Stimulated activated CD4-positive, alpha-beta T cell treated with anti-CD3 and anti-CD28 coated beads, Interleukin-1b, Interleukin-23, amount 100 ng/mL, for 48 hours (primary cell): ENCODE measurements around the gene NDUFAF3.

Source experiments
- DNase-seq: peaks from one replicate; pipeline ENCODE4 v3.0.0-alpha.2; 2020

NDUFAF3 gene

DNA sequence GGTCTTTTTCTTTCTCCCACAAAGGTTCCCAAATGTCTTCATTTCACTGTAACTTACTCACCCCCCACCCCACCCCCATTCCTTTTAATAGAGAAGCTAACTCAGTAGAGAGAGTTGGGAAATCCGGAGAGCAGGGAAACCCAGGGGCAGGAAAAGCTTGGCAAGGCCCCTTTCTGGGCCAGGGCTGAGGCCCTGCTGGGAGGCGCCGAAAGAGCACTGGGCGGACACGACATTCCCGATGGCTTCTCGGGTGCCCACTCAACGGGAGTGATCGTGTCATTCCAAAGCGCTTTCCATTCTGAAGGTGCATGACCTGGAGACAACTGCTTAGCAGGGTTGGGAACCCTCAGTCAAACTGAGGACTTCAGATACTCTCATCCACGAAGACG, 2.0 kb upstream of the NDUFAF3 start:
- DNase-seq: no peak

DNA sequence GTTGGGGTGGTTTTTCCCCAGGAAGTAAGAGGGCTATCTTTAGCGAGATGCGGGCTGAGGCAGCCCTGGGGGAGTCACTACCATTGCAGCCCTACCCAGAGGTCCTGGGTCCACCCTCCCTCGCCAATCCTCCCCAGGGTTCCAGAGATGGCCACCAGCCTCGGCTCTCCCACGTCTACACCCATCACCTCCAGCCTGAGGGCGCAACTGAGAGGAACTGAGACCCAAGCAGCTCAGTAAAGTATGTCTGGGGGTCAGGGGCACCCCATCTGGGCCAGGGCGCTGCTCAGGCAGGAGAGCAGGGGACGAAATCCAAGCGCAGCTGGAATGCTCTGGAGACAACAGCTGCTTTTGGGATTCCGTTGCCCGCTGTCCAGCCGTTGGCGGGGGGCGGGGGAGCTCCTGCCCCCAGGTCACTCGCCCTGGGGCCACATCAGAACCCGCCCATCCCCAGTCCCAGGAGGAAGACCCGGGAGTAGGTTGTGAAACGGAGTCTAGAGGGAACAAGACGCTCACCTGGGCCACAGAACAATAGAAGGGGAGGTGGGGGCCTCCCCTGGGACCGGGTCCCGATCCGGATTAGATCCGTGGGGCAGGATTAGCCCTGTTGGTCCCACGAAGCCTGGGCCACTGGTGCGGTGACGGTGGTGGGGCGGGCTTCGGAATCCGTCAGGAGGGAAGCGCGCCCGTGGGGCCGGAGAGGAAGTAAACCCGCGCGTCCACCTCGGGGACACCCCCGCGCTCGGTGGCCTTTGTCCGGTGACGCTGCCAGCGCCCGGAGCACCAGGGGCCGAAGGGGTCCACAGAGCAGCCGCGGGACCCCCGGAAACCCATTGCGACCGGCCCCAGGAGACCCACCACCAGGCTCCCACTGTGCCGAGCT, 1.4 kb upstream of the NDUFAF3 start:
- peak; percentile 34 for DNase-seq

DNA sequence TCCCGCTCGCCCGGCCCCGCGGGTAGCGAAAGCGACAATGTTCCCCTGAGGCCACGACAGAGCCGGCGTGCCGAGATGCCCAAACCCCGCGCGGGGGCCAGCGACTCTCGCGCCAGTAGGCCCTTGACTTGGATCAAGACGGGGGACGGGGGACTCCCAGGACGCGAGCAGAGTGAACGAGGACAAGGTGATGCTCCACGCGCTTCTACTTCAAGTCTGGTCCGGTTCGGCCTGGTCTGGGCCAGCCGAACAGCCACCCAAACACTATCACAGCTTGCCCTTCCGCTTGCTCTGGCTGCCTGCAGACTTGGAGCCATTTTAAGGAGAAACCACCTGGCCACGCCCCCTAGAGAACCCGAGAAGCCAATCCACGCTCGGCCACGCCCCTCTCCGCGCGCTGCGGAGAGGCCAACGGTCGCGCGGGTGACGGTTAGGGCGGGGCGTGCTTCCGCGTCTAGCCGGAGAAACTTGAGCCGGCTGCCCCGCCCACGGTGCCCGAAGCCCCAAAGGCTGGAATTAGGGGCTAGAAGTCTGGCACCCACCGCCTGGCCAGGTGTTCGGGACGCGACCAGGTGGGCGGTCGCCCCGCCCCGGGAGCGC, 608 bp upstream of the NDUFAF3 start:
- DNase-seq: peak; percentile 97

DNA sequence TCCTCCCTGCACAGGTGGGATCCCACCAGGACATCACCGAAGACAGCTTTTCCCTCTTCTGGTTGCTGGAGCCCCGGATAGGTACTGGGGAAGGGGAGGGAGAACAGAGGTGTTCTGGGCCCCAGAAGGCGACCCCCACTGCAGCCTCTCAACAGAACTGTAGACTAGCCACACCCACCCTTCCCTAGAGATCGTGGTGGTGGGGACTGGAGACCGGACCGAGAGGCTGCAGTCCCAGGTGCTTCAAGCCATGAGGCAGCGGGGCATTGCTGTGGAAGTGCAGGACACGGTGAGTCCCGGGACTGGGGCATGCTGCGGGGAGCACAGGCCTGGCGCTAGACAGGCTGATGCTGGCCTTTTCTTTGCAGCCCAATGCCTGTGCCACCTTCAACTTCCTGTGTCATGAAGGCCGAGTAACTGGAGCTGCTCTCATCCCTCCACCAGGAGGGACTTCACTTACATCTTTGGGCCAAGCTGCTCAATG, 809 bp downstream of the NDUFAF3 start:
- peak; percentile 34 for DNase-seq

DNA sequence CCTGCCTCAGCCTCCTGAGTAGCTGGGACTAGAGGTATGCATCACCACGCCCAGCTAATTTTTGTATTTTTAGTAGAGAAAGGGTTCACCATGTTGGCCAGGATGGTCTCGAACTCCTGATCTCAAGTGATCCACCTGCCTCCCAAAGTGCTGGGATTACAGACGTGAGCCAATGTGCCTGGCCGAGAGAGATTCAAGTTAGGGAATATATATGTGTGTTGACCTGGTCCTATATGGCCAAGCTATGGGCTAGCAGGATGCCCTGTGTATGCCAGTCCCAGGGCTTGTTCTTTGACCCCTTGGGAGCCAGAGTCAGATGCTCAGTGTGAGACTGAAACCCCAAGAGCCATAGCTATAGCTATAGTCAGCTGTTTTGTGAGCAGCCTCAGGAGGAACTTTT, 1.9 kb downstream of the NDUFAF3 start:
- no peak for DNase-seq

DNA sequence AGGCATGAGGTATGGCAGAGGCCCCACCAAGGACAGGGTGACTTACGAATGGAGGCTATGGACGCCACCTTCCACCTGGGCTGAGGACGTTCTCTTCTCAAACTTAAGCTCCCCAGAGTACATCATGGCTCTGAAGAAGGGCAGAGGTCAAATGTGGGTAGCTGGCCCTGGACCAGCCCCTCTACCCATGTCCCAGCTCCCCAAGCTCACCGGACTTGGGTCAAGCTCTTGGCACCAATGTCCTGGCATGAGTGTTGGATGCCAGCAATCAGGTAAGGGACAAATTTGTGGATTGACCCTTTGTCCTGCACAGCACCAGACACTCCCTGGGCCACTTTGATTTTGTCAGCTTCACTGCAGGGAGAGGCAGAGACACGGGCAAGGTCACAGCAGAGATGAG, 2.5 kb downstream of the NDUFAF3 start:
- DNase-seq: no peak

DNA sequence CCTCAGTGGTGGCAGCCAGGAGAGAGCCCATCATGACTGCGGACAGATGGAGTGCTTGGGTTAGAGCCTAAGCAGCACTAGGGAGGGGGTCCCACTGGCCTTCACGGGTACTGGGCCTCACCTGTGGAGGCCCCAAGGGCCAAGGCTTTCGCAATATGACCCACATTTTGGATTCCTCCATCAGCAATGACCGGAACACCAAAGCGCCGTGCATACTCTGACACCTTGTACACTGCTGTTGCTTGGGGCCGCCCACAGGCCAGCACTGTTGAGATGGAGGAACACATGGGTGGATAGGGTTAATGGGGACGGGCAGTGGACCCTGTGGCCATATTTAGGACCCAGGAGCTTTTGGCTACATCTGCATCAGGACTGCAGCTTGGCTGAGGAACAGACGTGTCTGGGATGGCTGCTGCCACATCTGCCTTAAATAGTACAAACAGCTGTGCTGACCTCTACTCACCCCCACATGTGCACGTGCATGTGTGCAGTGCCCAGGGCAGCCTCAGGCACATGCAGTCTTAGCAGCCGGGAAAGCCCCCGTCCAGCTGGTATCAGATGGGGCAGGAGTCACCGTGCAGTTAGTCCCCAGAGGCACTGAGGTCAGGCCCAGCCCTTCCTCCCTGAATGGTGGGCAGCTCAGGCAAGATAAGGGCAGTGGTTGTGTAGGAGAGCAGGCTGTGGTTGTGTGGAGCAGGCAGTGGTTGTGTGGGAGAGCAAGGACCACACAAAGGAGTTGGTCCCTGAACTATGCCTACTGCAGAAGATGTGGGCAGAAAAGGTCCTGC, 3.3 kb downstream of the NDUFAF3 start:
- DNase-seq: no peak

DNA sequence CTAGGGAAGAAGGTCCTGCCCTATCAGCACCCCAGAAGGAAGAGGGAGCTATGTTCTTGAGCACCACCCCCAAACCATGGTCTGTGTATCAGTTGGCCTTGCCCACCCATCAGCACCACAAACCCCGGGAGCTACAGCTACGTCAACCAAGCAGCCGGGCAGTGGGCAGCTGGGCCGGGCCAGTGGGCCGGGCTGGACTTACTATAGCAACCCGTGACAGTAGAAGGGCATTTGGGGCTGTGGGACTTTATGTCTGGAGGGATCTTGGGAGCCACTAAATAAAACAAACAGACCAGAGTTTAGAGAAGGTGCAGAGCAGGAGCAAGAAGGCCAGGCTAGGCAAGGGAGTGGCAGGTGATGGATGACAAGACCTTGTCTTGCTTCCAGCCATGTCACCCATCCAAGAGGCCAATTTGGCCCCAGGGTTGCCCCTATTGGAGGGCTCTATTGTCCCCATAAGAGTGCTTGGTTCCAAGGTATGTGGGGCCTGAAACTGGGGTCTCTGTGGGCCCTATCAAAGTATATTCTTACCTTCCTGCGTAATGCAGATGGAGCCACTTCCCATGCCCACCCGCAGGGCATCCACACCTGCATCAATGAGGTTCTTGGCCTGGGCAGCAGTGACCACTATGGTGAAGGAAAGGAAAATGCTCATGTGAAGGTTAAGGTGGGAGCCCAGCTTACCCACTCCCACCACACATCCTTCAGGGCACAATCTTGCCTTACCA, 4.0 kb downstream of the NDUFAF3 start:
- DNase-seq: no peak

DNA sequence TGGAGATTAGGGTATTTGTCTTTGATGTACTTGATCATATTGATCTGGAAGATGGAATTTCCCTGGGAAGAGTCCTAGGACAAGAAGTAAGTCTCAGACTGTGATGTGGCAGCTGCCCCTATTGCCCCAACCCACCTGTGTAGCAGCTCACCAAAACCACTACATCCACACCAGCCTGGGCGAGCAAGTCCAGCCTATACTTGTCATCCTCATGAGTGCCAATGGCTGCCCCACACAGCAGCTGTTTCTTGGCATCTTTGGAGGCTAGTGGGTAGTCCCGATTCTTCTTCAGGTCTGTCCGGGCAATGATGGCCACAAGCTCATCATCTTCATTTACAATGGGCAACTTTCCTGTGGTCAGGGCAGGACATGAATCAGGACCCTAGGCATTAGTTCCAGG, 4.6 kb downstream of the NDUFAF3 start:
- no peak for DNase-seq

DNA sequence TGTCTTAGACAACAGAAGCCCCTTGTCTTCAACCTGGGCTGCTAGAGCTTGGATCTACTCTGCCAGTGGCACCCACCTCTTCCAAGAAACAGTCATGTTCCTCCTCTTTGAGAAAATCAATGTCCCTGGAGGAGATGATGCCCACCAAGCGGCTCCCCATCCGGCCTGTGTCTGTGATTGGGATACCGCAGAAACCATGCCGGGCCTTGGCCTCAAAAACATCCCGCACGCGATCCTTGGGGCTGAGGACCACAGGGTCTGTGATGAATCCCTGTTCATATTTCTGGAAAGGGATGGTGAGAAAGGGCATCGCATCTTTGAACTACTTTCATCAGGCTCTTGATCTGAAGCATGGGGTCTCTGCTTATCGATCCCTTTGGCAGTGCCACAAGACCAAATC, 5.7 kb downstream of the NDUFAF3 start:
- no peak for DNase-seq

DNA sequence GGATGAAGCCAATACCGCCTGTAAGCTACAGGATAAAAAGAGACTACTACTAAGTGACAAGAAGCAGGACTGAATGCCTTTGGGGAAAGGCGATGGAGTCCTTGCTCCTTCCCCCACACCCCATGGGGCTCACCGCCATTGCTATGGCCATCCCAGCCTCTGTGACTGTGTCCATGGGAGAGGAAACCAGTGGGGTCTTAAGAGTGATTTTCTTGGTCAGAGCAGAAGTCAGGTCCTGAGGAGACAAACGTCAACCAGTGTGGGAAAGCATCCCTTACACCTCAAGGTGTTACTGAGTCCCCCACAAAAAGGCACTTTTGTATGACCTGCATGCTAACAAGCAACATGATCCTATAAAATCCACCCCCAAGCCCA, 6.4 kb downstream of the NDUFAF3 start:
- no peak for DNase-seq

DNA sequence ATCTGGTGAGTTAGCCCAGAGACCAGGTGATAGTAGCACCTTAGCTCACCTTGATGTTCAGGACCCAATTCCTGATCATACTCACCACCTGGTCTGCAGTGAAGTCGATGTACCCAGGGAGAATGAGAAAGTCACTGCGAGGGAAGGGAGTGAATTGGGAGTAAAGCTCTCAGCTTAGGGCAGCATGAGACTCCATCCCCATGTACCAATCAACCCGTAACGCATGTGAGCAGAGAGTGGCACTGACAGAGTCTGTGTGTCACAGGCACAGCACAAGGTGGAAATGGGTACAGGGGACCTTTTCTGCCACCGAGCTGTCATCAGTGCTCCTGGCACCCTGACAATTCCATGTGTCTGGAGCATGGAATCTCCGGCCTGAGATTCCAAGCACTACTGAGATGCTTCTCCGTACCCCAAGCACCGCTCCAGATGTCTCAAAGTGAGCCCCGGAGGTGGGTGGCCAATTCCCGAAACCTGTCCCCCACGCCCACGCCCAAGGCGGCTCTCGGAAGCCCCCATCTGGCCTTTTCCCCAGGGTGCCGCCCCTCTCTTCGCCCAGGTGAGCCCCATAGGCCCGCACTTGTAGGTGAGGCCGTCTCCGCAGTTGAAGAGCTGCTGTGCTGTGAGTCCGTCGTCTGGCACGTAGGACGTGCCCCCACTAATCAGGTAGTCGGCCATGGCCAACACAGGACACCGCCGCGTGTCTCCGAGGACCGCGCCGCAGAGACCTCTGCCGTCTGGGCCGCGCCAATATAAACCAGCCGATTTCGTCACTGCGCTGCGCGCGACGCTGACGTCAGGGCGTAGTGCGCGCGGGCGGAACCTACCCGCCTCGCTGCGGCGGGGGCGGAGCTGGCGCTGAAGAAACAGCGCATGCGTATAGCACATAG, 7.0 kb downstream of the NDUFAF3 start, which contains the start of gene IMPDH2:
Gene IMPDH2, minus strand, starts transcription at position 726 of the 890 bp plus-strand sequence. Its CDS starts 48 bp downstream, at position 678.
- peak; percentile 92 for DNase-seq

DNA sequence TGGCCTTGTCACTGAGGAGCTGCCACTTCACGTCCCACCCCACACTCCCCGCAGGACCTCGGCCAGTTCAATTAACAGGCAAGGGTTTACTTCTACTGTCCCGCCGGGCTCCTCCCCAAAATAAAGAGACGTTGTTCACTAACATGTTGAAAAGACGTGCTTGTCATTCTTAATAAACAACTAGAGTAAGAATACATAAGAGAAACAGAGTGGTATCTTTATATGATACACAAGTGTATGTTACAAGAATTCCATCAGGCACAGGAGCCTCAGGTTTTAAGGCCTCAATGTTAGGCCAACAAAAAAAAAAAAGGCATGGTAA, 7.6 kb downstream of the NDUFAF3 start:
- no peak for DNase-seq

DNA sequence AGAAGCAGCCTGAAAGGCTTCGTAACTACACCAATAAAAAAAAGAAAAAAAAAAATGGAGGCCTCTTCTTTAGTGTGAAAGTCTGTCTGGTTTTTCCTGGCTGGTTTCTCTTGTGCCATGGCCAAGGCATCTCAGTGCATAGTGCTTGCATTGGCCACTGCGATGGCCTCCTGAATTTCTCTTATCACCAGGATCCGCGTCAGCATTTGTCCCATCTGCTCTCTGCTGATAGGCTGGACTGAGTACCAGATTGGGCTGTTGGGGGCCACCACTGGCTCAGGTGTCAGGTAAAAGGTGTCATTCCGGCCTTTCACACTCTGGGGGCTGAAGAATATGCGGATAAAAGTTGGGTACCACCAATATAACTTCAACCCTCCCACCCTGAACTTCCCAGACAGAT, 8.4 kb downstream of the NDUFAF3 start:
- DNase-seq: no peak

DNA sequence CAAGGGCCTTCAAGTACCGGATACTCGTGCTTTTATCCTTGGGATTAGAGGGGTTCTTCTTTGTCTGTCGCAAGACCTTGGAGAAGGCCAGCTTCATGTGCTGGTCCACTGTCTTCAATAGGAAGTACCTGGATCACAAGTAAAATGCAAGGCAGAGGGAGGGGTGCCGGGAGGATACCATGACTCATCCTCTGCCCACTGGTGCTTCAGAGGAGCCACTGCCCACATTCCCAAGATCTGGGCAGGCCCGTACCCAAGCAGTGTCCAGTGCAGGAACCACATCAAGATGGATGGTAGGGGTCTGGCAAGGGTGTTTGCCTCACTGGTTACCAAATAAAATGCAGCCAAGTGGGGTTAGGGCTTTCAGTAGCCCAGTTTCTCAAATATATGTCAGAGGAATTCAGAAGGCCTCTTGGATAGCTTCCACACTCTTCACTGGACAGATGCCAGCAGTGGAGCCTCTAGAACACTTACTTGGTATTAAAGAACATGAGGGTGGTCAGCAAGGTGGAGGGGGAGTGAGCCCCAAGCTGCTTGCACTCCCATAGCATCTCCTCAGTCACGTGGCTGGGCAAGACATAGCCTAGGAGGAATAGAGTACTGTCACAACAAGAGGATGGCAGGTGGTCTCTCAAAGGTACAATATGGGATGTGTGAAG, 10.9 kb downstream of the NDUFAF3 start:
- no peak for DNase-seq

DNA sequence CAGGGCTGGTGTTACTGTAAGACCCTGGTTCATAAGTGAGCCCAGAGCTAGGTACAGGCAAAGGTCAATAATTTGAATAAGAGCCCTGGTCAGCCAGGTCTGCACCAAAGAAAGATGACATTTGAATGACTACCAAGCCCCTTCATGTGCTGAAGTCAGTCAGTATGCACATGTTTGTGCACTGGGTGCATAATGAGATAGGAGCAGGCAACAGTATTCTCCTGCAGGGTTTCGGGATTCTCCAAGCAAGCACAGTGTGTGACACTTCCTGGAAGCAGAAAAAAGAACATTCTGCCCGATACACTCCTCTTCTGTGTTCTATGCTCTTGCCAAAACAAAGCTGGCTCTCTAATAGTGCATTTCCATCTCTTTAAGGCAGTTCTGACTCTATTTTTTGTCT, 12.7 kb downstream of the NDUFAF3 start:
- no peak for DNase-seq

DNA sequence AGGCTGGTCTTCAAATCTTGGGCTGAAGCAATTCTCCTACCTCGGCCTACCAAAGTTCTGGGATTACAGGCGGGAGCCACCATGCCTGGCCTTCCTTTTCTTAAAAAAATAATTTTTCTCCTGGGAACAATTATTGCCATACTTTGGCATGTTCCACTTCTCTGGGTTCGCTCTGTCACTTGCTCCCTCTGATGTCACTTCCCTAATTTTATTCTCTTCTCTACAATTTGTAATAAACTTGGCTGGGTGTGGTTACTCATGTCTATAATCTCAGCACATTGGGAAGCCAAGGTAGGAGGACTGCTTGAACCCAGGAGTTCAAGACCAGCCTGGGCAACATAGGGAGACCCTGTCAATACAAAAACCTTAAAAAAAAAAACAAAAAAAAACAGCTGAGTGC, 13.4 kb downstream of the NDUFAF3 start:
- no peak for DNase-seq

DNA sequence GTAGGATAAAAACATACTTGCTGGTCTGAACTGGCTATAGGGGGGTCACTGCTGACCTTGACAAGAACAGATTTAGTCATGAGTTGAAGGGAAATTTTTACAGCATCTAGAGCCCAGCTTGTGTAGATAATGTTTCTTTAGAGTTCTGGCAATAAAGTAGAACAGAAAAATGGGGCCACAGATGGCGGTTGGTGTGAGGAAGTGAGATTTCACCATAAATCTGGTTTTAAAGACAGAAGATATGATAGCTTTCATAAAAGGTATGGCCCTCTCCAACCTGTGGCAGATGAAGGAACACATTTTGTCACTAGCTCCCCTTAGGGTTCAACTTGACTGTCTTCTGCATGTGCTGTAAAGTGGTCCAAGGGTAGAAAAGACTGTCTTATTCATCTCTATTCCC, 31.6 kb downstream of the NDUFAF3 start:
- DNase-seq: no peak

DNA sequence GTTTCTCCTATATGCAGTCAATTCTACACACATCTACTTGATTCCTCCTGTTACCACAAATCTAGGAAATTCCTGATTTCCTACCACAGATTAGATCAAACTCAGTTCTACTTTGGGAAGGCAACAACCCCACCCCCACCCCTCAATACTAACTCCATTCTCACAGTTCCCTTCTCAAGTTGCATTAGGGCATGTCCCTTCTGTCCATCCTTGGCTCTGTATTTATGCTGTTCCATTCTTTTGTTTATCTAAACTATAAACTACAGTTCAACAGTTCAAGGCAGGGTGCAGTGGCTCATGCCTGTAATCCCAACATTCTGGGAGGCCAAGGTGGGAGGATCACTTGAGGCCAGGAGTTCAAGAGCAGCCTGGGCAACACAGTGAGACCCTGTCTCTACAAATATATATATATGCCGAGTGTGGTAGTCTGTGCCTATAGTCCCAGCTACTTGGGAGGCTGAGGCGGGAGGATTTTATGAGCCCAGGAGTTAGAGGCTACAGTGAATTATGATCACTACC, 32.5 kb downstream of the NDUFAF3 start:
- DNase-seq: no peak

DNA sequence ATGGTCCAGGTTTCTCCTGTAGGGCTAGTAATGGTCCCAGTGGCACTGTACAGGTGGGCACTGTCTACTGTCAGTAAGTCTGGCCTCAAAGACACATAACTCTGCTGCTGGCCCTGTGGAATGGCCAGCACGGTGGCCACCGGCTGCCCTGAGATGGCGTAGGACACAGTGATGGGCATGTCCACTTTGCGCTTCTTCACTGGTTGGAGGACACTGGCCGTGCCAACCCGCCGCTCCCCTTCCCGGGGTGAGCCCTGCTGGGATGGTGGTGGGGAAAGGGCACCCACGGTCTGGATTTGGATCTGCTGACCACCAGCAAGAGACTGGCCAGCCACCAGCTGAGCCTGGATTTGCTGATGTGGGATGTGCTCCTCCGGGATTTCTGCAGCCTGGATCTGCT, 35.3 kb downstream of the NDUFAF3 start:
- no peak for DNase-seq

DNA sequence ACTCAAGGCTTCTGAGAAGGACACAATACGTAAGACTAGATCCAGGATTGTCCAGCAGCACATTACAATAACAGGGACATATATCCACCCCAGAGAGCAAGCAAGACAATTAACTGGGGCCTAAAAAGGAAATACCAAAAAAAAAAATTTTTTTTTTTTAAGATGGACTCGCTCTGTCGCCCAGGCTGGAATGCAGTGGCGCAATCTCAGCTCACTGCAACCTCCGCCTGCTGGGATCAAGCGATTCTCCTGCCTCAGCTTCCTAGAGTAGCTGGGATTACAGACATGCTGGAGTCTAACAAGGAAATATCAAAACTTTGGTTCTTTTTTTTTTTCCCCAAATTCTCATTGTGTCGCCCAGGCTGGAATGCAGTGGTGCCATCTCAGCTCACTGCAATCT, 36.1 kb downstream of the NDUFAF3 start:
- DNase-seq: no peak
